Chondrocyte (in vitro differentiated cells): ENCODE results near the gene SOCS4. TPM values are rescaled to one million over a fixed set of nuclear protein-coding genes. Genes with fewer than 3 reads are reported as not detected.

ENCODE experiments used
- DNase-seq: peaks from one replicate; pipeline ENCODE4 v3.0.0; 2021; ENCODE audit warnings: mixed read lengths, low spot score
- H3K27ac Mint-ChIP-seq: one replicate; pipeline ENCODE4 v1.8.0; 2021; ENCODE audit warnings: mild to moderate bottlenecking, moderate library complexity, mixed read lengths; ENCODE audit not compliant: unreplicated experiment
- H3K27me3 Mint-ChIP-seq: 2 replicates; pipeline ENCODE4 v1.8.0; 2021; ENCODE audit warnings: low read depth, mixed read lengths
- H3K36me3 Mint-ChIP-seq: 2 replicates; pipeline ENCODE4 v1.8.0; 2021; ENCODE audit warnings: low read depth, mixed read lengths
- H3K4me1 Mint-ChIP-seq: 2 replicates; pipeline ENCODE4 v1.8.0; 2021; ENCODE audit warnings: low read depth, mild to moderate bottlenecking, mixed read lengths
- H3K4me3 Mint-ChIP-seq: one replicate; pipeline ENCODE4 v1.8.0; 2021; ENCODE audit warnings: mild to moderate bottlenecking, moderate library complexity, mixed read lengths; ENCODE audit not compliant: unreplicated experiment
- H3K9me3 Mint-ChIP-seq: 2 replicates; pipeline ENCODE4 v1.8.0; 2021; ENCODE audit warnings: low read depth, mixed read lengths
- CTCF ChIP-seq: fragments of 200-600 bp; sonication (generic); IDR thresholded peaks from 2 replicates; pipeline ENCODE4 v1.5.0; 2021; ENCODE audit warnings: antibody characterized with exemption, mild to moderate bottlenecking, moderate library complexity
- total RNA-seq: library from RNA; stranded (reverse); gene quantifications from 3 replicates; pipeline ENCODE4 v1.2.1, GENCODE V29; 2021

SOCS4 gene
- total RNA-seq, 1 donor from 2014 or later: 25.0 TPM

- H3K27ac Mint-ChIP-seq: no peak overlapping the region
- H3K9me3 Mint-ChIP-seq: no peaks in the 10 kb centered on the region
- H3K27me3 Mint-ChIP-seq: no peaks in the 10 kb centered on the region
- no peaks in the 10 kb centered on the region for H3K36me3 Mint-ChIP-seq
- no peak for DNase-seq
- no peaks in the 10 kb centered on the region for H3K4me1 Mint-ChIP-seq
- no peak overlapping the region for H3K4me3 Mint-ChIP-seq
- no peak for TF ChIP-seq CTCF
These were observed 67.5 kb downstream of the SOCS4 start for GRCh38 chr14:55094292-55095157.

GRCh38 chr14:55097881-55098560, 71.0 kb downstream of the SOCS4 start:
- H3K9me3 Mint-ChIP-seq: no peaks in the 10 kb centered on the region
- peaks cover 15% of the 10 kb centered on the region for H3K4me1 Mint-ChIP-seq
- TF ChIP-seq CTCF: no peak
- H3K27me3 Mint-ChIP-seq: no peaks in the 10 kb centered on the region
- H3K36me3 Mint-ChIP-seq: no peaks in the 10 kb centered on the region
- H3K27ac Mint-ChIP-seq: no peak overlapping the region
- H3K4me3 Mint-ChIP-seq: no peak overlapping the region
- DNase-seq: no peak

GRCh38 chr14:55098561-55098898, 71.5 kb downstream of the SOCS4 start:
- no peak for TF ChIP-seq CTCF
- Mint-ChIP-seq H3K27ac (no peak overlapping the region), H3K9me3 (no peaks in the 10 kb centered on the region), H3K27me3 (no peaks in the 10 kb centered on the region), H3K36me3 (no peaks in the 10 kb centered on the region), H3K4me1 (peaks cover 20% of the 10 kb centered on the region), H3K4me3 (no peak overlapping the region)
- DNase-seq: no peak

Other genes with a start within 250 kb of the SOCS4 start
- gene GCH1, start 124.4 kb upstream of the SOCS4 start, total RNA-seq: 0.56 to 1.4 TPM (median 0.95 TPM) in 3 replicates
- gene WDHD1, start 137 bp upstream of the SOCS4 start, total RNA-seq: 7.1 to 15.0 TPM (median 7.6 TPM) in 3 replicates
- 85.0 to 91.7 TPM (median 87.3 TPM) in 3 replicates for gene MAPK1IP1L, start 24.4 kb downstream of the SOCS4 start, total RNA-seq
- 53.5 to 56.2 TPM (median 54.1 TPM) in 3 replicates for gene LGALS3, start 102.0 kb downstream of the SOCS4 start, total RNA-seq
- gene DLGAP5, start 164.3 kb downstream of the SOCS4 start, total RNA-seq: 3.6 to 9.4 TPM (median 8.8 TPM) in 3 replicates
- 16.2 to 18.9 TPM (median 18.2 TPM) in 3 replicates for gene FBXO34, start 244.2 kb downstream of the SOCS4 start, total RNA-seq